NCI-H1930 (cell line): Measurements from ENCODE around the gene LLPH.
"Not testable (repeated sequence)": the region's sequence is repeated elsewhere in the genome, so short reads cannot be mapped to it uniquely, and the experiment has no call there.

Experiments used
- DNase-seq, 2 experiments: peaks; one replicate each; lab custom pipeline; 2025; lab: John Stamatoyannopoulos, UW

Gene LLPH

GRCh38 chr12:66130267-66131066 is at the start of gene LLPH:
Gene LLPH, minus strand, starts transcription at chr12:66130750. Its CDS starts 1,644 bp downstream, at chr12:66129106.
- DNase-seq: peak; percentile 73 to 83

GRCh38 chr12:66176105-66176900 is 45.8 kb upstream of the LLPH start:
- no peak for DNase-seq

- not testable (repeated sequence) for DNase-seq
Observed at GRCh38 chr12:66174391-66175325, 44.1 kb upstream of the LLPH start.

GRCh38 chr12:66170606-66171005 is 40.1 kb upstream of the LLPH start:
- peak in 1 of 2 experiments; percentile 4 for DNase-seq

GRCh38 chr12:66169221-66170170 is 38.9 kb upstream of the LLPH start, which contains the start of gene TMBIM4:
Gene TMBIM4, minus strand, starts transcription at chr12:66169996. Its CDS starts 45 bp downstream, at chr12:66169951.
- DNase-seq: peak; percentile 90

- no peak for DNase-seq
Observed at GRCh38 chr12:66168410-66168809, 37.9 kb upstream of the LLPH start.

GRCh38 chr12:66166561-66166960 is 36.0 kb upstream of the LLPH start:
- no peak for DNase-seq

- no peak for DNase-seq
Observed at GRCh38 chr12:66165141-66165540, 34.6 kb upstream of the LLPH start.

GRCh38 chr12:66164349-66164821 is 33.8 kb upstream of the LLPH start:
- DNase-seq: no peak

- no peak for DNase-seq
Observed at GRCh38 chr12:66163289-66163688, 32.7 kb upstream of the LLPH start.

- DNase-seq: no peak
Observed at GRCh38 chr12:66162701-66163100, 32.2 kb upstream of the LLPH start.

- DNase-seq: no peak
Observed at GRCh38 chr12:66160704-66161103, 30.2 kb upstream of the LLPH start.

- DNase-seq: no peak
Observed at GRCh38 chr12:66159123-66159522, 28.6 kb upstream of the LLPH start.

- DNase-seq: no peak
Observed at GRCh38 chr12:66156654-66157053, 26.1 kb upstream of the LLPH start.

GRCh38 chr12:66154776-66155175 is 24.2 kb upstream of the LLPH start:
- no peak for DNase-seq

- DNase-seq: no peak
Observed at GRCh38 chr12:66152732-66153131, 22.2 kb upstream of the LLPH start.

- DNase-seq: no peak
Observed at GRCh38 chr12:66149702-66150398, 19.3 kb upstream of the LLPH start.

- no peak for DNase-seq
Observed at GRCh38 chr12:66144791-66145754, 14.5 kb upstream of the LLPH start.

GRCh38 chr12:66143868-66144267 is 13.3 kb upstream of the LLPH start:
- DNase-seq: no peak
